Measurements from ENCODE around the gene GOLGA5.
"Not testable (repeated sequence)": the region's sequence is repeated elsewhere in the genome, so short reads cannot be mapped to it uniquely, and the experiment has no call there.

GOLGA5 gene

GRCh38 chr14:92850492-92850891 is 56.4 kb downstream of the GOLGA5 start:
- no peaks in the 10 kb centered on the region for H3K27me3 ChIP-seq (replicated peaks)
- in situ Hi-C loops (cut with HindIII; ENCODE audit: low pct_ligation_motif_present, low sequenced_read_pairs) = no loop called here
- H3K36me3 ChIP-seq (replicated peaks) = no peaks in the 10 kb centered on the region
- peak; percentile 28 for DNase-seq
- H3K4me3 ChIP-seq (ENCODE audit: low read depth, low read length) = no peak overlapping the region
- TF ChIP-seq CTCF (IDR thresholded peaks at IDR 0.05; ENCODE audit: low read depth, low read length, missing control alignments) = no peak
- no peak overlapping the region for H3K27ac ChIP-seq

DNA sequence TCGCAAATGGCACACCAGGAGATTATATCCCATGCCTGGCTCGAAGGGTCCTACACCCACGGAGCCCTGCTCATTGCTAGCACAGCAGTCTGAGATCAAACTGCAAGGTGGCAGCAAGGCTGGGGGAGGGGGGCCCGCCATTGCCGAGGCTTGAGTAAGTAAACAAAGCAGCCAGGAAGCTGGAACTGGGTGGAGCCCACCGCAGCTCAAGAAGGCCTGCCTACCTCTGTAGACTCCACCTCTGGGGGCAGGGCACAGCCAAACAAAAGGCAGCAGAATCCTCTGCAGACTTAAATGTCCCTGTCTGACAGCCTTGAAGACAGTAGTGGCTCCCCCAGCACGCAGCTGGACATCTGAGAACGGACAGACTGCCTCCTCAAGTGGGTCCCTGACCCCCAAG is 59.0 kb downstream of the GOLGA5 start:
- H3K27ac ChIP-seq; in situ Hi-C loops (cut with HindIII; ENCODE audit: low pct_ligation_motif_present, low sequenced_read_pairs); H3K4me3 ChIP-seq (ENCODE audit: low read depth, low read length); DNase-seq; H3K27me3 ChIP-seq (replicated peaks); H3K36me3 ChIP-seq (replicated peaks): not testable (repeated sequence)

- Histone ChIP-seq H3K27me3 (replicated peaks) (no peaks in the 10 kb centered on the region), H3K36me3 (replicated peaks) (no peaks in the 10 kb centered on the region), H3K27ac (no peak overlapping the region), H3K4me3 (ENCODE audit: low read depth, low read length) (no peak overlapping the region)
- TF ChIP-seq CTCF (IDR thresholded peaks at IDR 0.05; ENCODE audit: low read depth, low read length, missing control alignments) = no peak
- DNase-seq = no peak
- in situ Hi-C loops (cut with HindIII; ENCODE audit: low pct_ligation_motif_present, low sequenced_read_pairs) = no loop called here
Measured at GRCh38 chr14:92860049-92860840, 66.1 kb downstream of the GOLGA5 start.

- Histone ChIP-seq H3K27ac (no peak overlapping the region), H3K27me3 (replicated peaks) (no peaks in the 10 kb centered on the region), H3K36me3 (replicated peaks) (no peaks in the 10 kb centered on the region), H3K4me3 (ENCODE audit: low read depth, low read length) (no peak overlapping the region)
- no peak for TF ChIP-seq CTCF (IDR thresholded peaks at IDR 0.05; ENCODE audit: low read depth, low read length, missing control alignments)
- no peak for DNase-seq
- in situ Hi-C loops (cut with HindIII; ENCODE audit: low pct_ligation_motif_present, low sequenced_read_pairs) = no loop called here
Measured at GRCh38 chr14:92861856-92862745, 68.0 kb downstream of the GOLGA5 start.

DNA sequence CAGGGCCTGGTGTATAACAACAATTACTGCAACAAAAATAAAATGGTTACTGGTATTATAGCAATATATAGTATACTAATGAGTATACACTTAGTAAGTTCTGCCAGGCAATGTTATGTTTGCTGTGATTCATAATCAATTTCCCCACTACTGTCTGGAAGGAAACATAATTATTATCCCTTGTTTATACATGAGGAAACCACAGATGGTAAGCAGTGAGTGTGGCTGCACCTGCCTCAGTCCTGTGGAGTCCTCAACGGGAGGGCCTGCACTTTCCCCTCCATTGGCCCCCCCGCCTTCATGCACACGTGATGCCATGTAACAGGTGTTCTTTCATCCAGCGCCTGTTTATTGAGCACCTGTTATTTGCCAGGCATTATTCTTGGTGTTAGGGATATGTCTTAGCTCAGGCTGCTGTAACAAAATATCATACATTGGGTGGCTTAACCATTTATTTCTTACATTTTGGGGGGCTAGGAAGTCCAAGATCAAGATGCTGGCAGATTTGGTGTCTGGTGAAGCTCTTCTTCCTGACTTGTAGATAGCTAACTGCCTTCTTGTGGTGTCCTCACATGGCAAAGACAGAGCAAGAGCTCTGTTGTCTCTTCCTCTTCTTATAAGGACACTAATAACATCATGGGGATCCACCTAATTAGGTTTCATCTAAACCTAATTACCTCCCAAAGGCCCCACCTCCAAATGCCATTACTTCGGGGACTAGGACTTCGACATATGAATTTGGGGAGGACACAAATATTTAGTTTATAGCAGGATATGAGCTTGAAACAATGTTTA is 69.4 kb downstream of the GOLGA5 start:
- in situ Hi-C loops (cut with HindIII; ENCODE audit: low pct_ligation_motif_present, low sequenced_read_pairs) = no loop called here
- no peak overlapping the region for H3K27ac ChIP-seq
- TF ChIP-seq CTCF (IDR thresholded peaks at IDR 0.05; ENCODE audit: low read depth, low read length, missing control alignments) = no peak
- H3K36me3 ChIP-seq (replicated peaks) = no peaks in the 10 kb centered on the region
- H3K4me3 ChIP-seq (ENCODE audit: low read depth, low read length) = no peak overlapping the region
- no peak for DNase-seq
- no peaks in the 10 kb centered on the region for H3K27me3 ChIP-seq (replicated peaks)

- in situ Hi-C loops (cut with HindIII; ENCODE audit: low pct_ligation_motif_present, low sequenced_read_pairs) = no loop called here
- no peak for TF ChIP-seq CTCF (IDR thresholded peaks at IDR 0.05; ENCODE audit: low read depth, low read length, missing control alignments)
- Histone ChIP-seq H3K27me3 (replicated peaks) (no peaks in the 10 kb centered on the region), H3K27ac (no peak overlapping the region), H3K36me3 (replicated peaks) (no peaks in the 10 kb centered on the region), H3K4me3 (ENCODE audit: low read depth, low read length) (no peak overlapping the region)
- DNase-seq = no peak
Measured at GRCh38 chr14:92865674-92866073, 71.6 kb downstream of the GOLGA5 start.
